ENCODE results near the gene NKAIN2. TPM values are rescaled to one million over a fixed set of nuclear protein-coding genes. Genes with fewer than 3 reads are reported as not detected.
"Not testable (repeated sequence)": the region's sequence is repeated elsewhere in the genome, so short reads cannot be mapped to it uniquely, and the experiment has no call there.

Gene NKAIN2
- total and polyA plus RNA-seq, 12 donors, result 0.07 to 3.0 (median 0.28) TPM; not detected in 1

GRCh38 chr6:123913863-123914262 is 110.2 kb downstream of the NKAIN2 start:
- TF ChIP-seq CTCF (IDR thresholded peaks at IDR 0.05), result no peak
- Histone ChIP-seq H3K4me1 (no peaks in the 10 kb centered on the region), H3K4me3 (no peak overlapping the region), H3K27me3 (no peaks in the 10 kb centered on the region), H3K9me3 (no peaks in the 10 kb centered on the region), H3K27ac (no peak overlapping the region), H3K36me3 (no peaks in the 10 kb centered on the region)
- 65 to 95% methylated on average over 1 of the region's 1 CpG for WGBS, 2 donors
- no peak for DNase-seq
- intact Hi-C loops (cut with DNase I), result no loop called here
- ATAC-seq, result no peak

GRCh38 chr6:123923379-123923778 is 119.7 kb downstream of the NKAIN2 start:
- DNase-seq; intact Hi-C loops (cut with DNase I); H3K36me3 ChIP-seq; H3K4me1 ChIP-seq; H3K27ac ChIP-seq; ATAC-seq; H3K27me3 ChIP-seq; H3K9me3 ChIP-seq; H3K4me3 ChIP-seq: not testable (repeated sequence)
- WGBS, 2 donors, result 90 to 97% methylated on average over 1 of the region's 3 CpGs

- peaks cover 0 to 4% (median 0%) of the 10 kb centered on the region in 11 donors for H3K9me3 ChIP-seq
- no peak for TF ChIP-seq CTCF (IDR thresholded peaks at IDR 0.05)
- no peak overlapping the region for H3K4me3 ChIP-seq
- H3K4me1 ChIP-seq, result no peaks in the 10 kb centered on the region
- DNase-seq (no peak), ATAC-seq (no peak)
- H3K36me3 ChIP-seq, result no peaks in the 10 kb centered on the region
- 51 to 76% methylated on average over 1 of the region's 1 CpG for WGBS, 2 donors
- intact Hi-C loops (cut with DNase I), result no loop called here
- H3K27me3 ChIP-seq, result no peaks in the 10 kb centered on the region
- H3K27ac ChIP-seq, result no peak overlapping the region
Measured at GRCh38 chr6:123925350-123925749, 121.7 kb downstream of the NKAIN2 start.

- H3K9me3 ChIP-seq, result peaks cover 0 to 4% (median 0%) of the 10 kb centered on the region in 11 donors
- H3K27ac ChIP-seq, result no peak overlapping the region
- TF ChIP-seq CTCF (IDR thresholded peaks at IDR 0.05), result no peak
- DNase-seq (no peak), ATAC-seq (no peak)
- H3K27me3 ChIP-seq, result no peaks in the 10 kb centered on the region
- H3K36me3 ChIP-seq, result no peaks in the 10 kb centered on the region
- 81 to 94% methylated on average over 1 of the region's 1 CpG for WGBS, 2 donors
- no peaks in the 10 kb centered on the region for H3K4me1 ChIP-seq
- intact Hi-C loops (cut with DNase I), result no loop called here
- no peak overlapping the region for H3K4me3 ChIP-seq
Measured at GRCh38 chr6:123925842-123926399, 122.3 kb downstream of the NKAIN2 start.

- Histone ChIP-seq H3K27me3 (no peaks in the 10 kb centered on the region), H3K27ac (no peak overlapping the region), H3K4me1 (no peaks in the 10 kb centered on the region), H3K9me3 (no peaks in the 10 kb centered on the region), H3K36me3 (no peaks in the 10 kb centered on the region), H3K4me3 (no peak overlapping the region)
- intact Hi-C loops (cut with DNase I), result no loop called here
- DNase-seq (no peak), ATAC-seq (no peak)
- 33 to 43% methylated on average over 1 of the region's 1 CpG for WGBS, 2 donors
- TF ChIP-seq CTCF (IDR thresholded peaks at IDR 0.05), result no peak
Measured at GRCh38 chr6:123928529-123928928, 124.9 kb downstream of the NKAIN2 start.

Measured in heart right ventricle (tissue), 16 donors.